Suprapubic skin (tissue), 4 donors: ENCODE data around the gene GOLGA3. TPM values are rescaled to one million over a fixed set of nuclear protein-coding genes. Genes with fewer than 3 reads are reported as not detected.
"Not testable (repeated sequence)": the region's sequence is repeated elsewhere in the genome, so short reads cannot be mapped to it uniquely, and the experiment has no call there.

Experiments used
- DNase-seq, 2 donors: peaks; one replicate each; pipeline ENCODE4 v3.0.0-alpha.2; 2019; ENCODE audit warnings: low spot score in 2 of 2
- H3K27ac ChIP-seq: fragments of 200-600 bp; sonication (generic); one replicate; pipeline ENCODE4 v1.5.1; 2019
- H3K27me3 ChIP-seq: fragments of 200-600 bp; sonication (generic); one replicate; pipeline ENCODE4 v1.5.1; 2019
- H3K36me3 ChIP-seq: fragments of 200-600 bp; sonication (generic); one replicate; pipeline ENCODE4 v1.5.1; 2019
- H3K4me1 ChIP-seq: fragments of 200-600 bp; sonication (generic); one replicate; pipeline ENCODE4 v1.5.1; 2019
- H3K4me3 ChIP-seq: fragments of 200-600 bp; sonication (generic); one replicate; pipeline ENCODE4 v1.5.1; 2019; ENCODE audit warnings: mild to moderate bottlenecking
- H3K9me3 ChIP-seq: fragments of 200-600 bp; sonication (generic); one replicate; pipeline ENCODE4 v1.5.1; 2019
- EP300 ChIP-seq: sonication (generic); formaldehyde crosslinking; IDR thresholded peaks from one replicate; pipeline ENCODE4 v1.6.1; 2017; ENCODE audit warnings: antibody characterized with exemption
- POLR2A ChIP-seq, 2 donors: fragments of 450-650 bp; IDR thresholded peaks; one replicate each; pipeline ENCODE4 v1.6.1; 2017; ENCODE audit warnings: antibody characterized with exemption in 2 of 2, mild to moderate bottlenecking in 2 of 2, moderate library complexity in 2 of 2
- POLR2AphosphoS5 ChIP-seq, 3 donors: sonication (generic); formaldehyde crosslinking; IDR thresholded peaks; one replicate each; pipeline ENCODE4 v1.6.1; 2017; ENCODE audit warnings: antibody characterized with exemption in 3 of 3
- WGBS: methylation state at CpG from one replicate; pipeline ENCODE4 v1.1.5; 2018; 5-methylcytosine and 5-hydroxymethylcytosine counted together
- total RNA-seq, 4 donors: library from RNA; depleted of rRNA; stranded (reverse); fragments of >200 nt; gene quantifications; one replicate each; pipeline ENCODE4 v1.1.0, GENCODE V29; 2016
- TF ChIP-seq, protein P1 (sequence below), 2 donors: fragments of 200-600 bp in 1 of 2; fragments of 450-650 bp in 1 of 2; sonication (generic) in 1 of 2; IDR thresholded peaks; one replicate each; pipeline ENCODE4 v1.5.1; 2016 to 2019; ENCODE audit warnings: antibody characterized with exemption in 2 of 2, mild to moderate bottlenecking in 1 of 2, moderate library complexity in 1 of 2

Gene GOLGA3
- total RNA-seq, 4 donors from 2014 or later = 75.8 to 98.4 (median 81.0) TPM

DNA sequence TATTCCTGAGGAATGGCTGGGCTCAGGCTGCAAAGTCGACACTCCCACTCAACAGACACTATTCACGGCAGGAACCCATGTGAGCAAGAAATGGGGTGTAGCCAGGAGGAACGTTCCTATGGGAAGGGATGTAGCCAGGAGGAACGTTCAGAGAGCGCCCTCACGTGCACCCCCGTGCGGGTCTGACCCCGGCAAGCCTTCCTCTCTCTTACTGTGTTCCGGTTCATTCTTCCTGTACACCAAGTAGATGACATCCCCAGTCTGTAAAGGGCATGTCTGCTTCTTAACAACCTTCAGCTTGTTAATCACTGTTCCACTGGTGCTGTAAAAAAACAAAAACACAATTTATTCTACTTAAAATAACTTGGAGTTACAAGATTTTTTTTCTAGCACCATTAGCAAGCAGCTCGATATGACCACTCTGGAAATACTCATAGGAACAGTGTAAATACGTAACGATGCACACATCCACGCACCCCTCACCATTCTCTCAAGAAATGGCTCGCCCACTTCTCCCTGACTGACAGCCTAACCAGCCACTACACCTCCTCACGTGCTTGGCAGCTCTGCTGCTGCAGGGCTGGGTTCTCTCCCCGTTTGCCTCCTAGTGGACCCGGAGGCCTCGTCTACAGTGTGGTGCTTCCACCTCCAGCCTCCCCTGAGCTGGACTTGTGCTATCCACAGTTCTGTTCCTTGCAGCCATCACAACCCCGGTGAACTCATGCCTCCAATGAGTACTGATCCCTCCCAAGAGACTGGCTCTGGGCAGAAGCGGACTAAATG lies 43.6 kb upstream of the GOLGA3 start:
- H3K27ac ChIP-seq = no peak overlapping the region
- TF ChIP-seq POLR2A (IDR thresholded peaks at IDR 0.05) (no peak), EP300 (no peak), POLR2AphosphoS5 (IDR thresholded peaks at IDR 0.05) (no peak)
- TF ChIP-seq, protein P1, sequence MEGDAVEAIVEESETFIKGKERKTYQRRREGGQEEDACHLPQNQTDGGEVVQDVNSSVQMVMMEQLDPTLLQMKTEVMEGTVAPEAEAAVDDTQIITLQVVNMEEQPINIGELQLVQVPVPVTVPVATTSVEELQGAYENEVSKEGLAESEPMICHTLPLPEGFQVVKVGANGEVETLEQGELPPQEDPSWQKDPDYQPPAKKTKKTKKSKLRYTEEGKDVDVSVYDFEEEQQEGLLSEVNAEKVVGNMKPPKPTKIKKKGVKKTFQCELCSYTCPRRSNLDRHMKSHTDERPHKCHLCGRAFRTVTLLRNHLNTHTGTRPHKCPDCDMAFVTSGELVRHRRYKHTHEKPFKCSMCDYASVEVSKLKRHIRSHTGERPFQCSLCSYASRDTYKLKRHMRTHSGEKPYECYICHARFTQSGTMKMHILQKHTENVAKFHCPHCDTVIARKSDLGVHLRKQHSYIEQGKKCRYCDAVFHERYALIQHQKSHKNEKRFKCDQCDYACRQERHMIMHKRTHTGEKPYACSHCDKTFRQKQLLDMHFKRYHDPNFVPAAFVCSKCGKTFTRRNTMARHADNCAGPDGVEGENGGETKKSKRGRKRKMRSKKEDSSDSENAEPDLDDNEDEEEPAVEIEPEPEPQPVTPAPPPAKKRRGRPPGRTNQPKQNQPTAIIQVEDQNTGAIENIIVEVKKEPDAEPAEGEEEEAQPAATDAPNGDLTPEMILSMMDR (IDR thresholded peaks at IDR 0.05) = no peak
- no peaks in the 10 kb centered on the region for H3K27me3 ChIP-seq
- no peak for DNase-seq
- no peaks in the 10 kb centered on the region for H3K4me1 ChIP-seq
- no peaks in the 10 kb centered on the region for H3K9me3 ChIP-seq
- 94% methylated on average over 21 of the region's 21 CpGs for WGBS
- no peak overlapping the region for H3K4me3 ChIP-seq
- peaks cover 95% of the 10 kb centered on the region for H3K36me3 ChIP-seq

DNA sequence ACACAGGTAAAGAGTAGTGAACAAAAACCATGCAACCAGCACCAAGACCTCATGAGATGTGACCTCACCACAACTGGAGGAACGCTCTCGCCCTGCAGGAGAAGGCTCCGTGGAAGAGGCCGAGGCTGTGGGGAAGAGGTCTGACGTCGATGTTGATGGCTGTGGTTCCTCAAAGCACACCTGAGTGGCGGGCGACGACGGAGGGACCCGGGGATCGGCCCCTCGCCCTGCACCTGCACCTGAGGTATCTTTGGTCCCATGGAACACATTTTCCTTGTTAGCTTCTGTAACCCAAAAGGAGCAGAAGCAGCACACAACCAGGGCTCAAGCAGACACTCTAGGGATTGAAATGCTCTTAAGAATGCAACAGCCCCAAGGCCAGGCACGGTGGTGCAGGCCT lies 40.9 kb upstream of the GOLGA3 start:
- H3K4me1 ChIP-seq = no peaks in the 10 kb centered on the region
- H3K9me3 ChIP-seq = no peaks in the 10 kb centered on the region
- peaks cover 74% of the 10 kb centered on the region for H3K36me3 ChIP-seq
- H3K27ac ChIP-seq = no peak overlapping the region
- DNase-seq = no peak
- no peaks in the 10 kb centered on the region for H3K27me3 ChIP-seq
- H3K4me3 ChIP-seq = no peak overlapping the region
- 95% methylated on average over 14 of the region's 14 CpGs for WGBS
- TF ChIP-seq EP300 = no peak
- TF ChIP-seq POLR2A (IDR thresholded peaks at IDR 0.05) = no peak
- no peak for TF ChIP-seq POLR2AphosphoS5 (IDR thresholded peaks at IDR 0.05)
- TF ChIP-seq, protein P1 (IDR thresholded peaks at IDR 0.05) = no peak

DNA sequence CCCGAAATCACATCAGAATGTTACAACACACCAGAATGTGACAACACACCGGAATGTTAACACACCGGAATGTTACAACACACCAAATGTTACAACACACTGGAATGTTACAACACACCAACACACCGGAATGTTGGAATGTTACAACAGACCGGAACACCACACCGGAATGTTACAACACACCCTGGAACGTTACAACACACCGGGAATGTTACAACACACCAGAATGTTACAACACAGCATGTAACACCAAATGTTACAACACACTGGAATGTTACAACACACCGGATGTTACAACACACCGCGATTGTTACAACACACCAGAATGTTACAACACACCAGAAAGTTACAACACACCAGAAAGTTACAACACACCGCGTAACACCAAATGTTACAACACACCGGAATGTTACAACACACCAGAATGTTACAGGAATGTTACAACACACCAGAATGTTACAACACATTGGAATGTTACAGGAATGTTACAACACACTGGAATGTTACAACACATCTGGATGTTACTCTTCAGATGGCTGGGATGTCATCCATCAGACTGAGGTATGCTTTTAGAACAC lies 37.7 kb upstream of the GOLGA3 start:
- no peak for DNase-seq
- Histone ChIP-seq H3K4me1 (no peaks in the 10 kb centered on the region), H3K36me3 (peaks cover 61% of the 10 kb centered on the region), H3K9me3 (no peaks in the 10 kb centered on the region), H3K4me3 (no peak overlapping the region), H3K27me3 (no peaks in the 10 kb centered on the region), H3K27ac (peak overlapping the region; percentile 73)
- WGBS = 63% methylated on average over 14 of the region's 14 CpGs
- TF ChIP-seq POLR2A (IDR thresholded peaks at IDR 0.05) = no peak
- peak; percentile 85 to 96 (median 90) for TF ChIP-seq POLR2AphosphoS5 (IDR thresholded peaks at IDR 0.05)

DNA sequence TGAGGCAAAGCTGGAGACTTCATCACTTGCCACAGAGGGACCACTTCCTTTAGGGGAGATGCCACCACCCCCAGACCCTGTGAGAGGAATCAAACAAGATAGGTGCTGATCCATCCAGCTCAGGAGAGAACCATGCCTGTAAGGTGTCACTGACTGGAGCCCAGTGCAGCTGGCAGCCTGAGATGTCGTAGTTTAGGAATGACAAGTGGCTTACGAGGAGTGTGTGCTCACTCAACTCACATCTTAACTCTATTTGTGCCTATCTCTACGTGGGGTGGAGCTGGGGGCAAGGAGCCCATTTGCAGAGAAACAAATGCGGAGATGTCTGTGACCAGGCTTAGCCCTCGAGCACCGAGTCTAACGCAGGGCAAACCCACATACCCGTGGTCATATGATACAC lies 32.9 kb upstream of the GOLGA3 start:
- no peak overlapping the region for H3K27ac ChIP-seq
- H3K36me3 ChIP-seq = peaks cover 68% of the 10 kb centered on the region
- DNase-seq = no peak
- WGBS = 96% methylated on average over 7 of the region's 8 CpGs
- no peak overlapping the region for H3K4me3 ChIP-seq
- TF ChIP-seq POLR2A (IDR thresholded peaks at IDR 0.05) (no peak), POLR2AphosphoS5 (IDR thresholded peaks at IDR 0.05) (no peak), EP300 (no peak)
- TF ChIP-seq, protein P1 (IDR thresholded peaks at IDR 0.05) = no peak
- H3K27me3 ChIP-seq = no peaks in the 10 kb centered on the region
- peaks cover 5% of the 10 kb centered on the region for H3K4me1 ChIP-seq
- H3K9me3 ChIP-seq = no peaks in the 10 kb centered on the region

DNA sequence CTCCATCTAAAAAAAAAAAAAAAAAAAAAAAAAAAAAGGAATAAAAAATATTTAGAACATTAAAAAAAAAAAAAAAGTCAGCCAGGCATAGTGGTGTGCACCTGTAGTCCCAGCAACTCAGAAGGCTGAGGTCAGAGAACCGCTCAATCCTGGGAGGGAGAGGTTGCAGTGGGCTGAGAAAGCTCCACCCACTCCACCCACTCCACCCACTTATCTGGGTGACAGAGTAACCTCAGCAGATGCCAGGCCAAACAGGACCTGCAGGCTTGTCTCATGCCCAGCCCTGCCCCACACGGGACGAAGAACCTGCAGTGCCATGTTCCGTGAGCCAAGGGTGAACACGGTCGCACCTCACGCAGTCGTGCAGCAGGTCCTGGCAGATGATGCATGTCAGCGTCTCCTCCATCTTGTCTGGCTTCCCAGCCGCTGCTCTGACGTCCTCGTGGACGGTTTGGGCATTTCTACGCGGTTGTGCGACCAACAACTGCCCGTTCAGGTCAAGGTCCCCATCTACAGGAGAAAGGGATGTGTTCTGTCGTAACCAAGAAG lies 30.1 kb upstream of the GOLGA3 start:
- no peaks in the 10 kb centered on the region for H3K9me3 ChIP-seq
- H3K4me3 ChIP-seq = no peak overlapping the region
- peaks cover 5% of the 10 kb centered on the region for H3K4me1 ChIP-seq
- DNase-seq = no peak
- WGBS = 71% methylated on average over 17 of the region's 18 CpGs
- no peaks in the 10 kb centered on the region for H3K27me3 ChIP-seq
- no peak for TF ChIP-seq EP300
- TF ChIP-seq POLR2AphosphoS5 (IDR thresholded peaks at IDR 0.05) = peak in 1 of 3 donors; percentile 72
- peaks cover 90% of the 10 kb centered on the region for H3K36me3 ChIP-seq
- H3K27ac ChIP-seq = no peak overlapping the region

DNA sequence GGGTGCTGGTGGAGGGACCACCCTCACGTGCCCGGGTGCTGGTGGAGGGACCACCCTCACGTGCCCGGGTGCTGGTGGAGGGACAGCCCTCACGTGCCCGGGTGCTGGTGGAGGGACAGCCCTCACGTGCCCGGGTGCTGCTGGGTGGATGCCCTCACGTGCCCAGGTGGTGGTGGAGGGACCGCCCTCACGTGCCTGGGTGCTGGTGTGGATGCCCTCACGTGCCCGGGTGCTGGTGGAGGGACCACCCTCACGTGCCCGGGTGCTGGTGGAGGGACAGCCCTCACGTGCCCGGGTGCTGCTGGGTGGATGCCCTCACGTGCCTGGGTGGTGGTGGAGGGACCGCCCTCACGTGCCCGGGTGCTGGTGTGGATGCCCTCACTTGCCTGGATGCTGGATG lies 28.4 kb upstream of the GOLGA3 start:
- no CpG with 5 or more reads among the region's 21 CpGs for WGBS
- not testable (repeated sequence) for H3K27me3 ChIP-seq, H3K4me3 ChIP-seq, H3K4me1 ChIP-seq, H3K27ac ChIP-seq, DNase-seq, H3K9me3 ChIP-seq
- peaks cover 100% of the 10 kb centered on the region for H3K36me3 ChIP-seq
